Activated CD4-positive, CD25-positive, alpha-beta regulatory T cell (primary cell): Measurements from ENCODE around the gene NHLH2.

Experiments used
- DNase-seq, 4 experiments: peaks; one replicate each; lab custom pipeline; 2025; lab: John Stamatoyannopoulos, UW

Gene NHLH2

DNA sequence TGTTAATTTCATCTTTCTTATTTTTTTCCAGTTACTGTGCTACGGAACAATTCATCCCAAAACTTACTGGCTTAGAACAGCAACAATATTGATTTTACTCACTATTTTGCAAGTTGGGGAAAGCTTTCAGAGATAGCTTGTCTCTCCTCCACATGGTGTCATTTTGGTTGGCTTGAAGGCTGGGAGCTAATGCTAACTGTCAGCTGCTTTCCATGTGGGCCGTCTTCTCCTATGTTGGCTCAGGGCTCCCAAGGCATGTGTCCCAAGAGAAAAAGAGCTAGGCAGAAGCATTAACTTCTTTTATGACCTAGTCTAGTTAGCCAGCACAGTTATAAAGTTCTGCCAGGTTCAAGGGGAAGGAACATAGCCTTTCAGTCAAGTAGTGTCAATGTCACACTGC lies 38.5 kb downstream of the NHLH2 start:
- DNase-seq, result no peak

DNA sequence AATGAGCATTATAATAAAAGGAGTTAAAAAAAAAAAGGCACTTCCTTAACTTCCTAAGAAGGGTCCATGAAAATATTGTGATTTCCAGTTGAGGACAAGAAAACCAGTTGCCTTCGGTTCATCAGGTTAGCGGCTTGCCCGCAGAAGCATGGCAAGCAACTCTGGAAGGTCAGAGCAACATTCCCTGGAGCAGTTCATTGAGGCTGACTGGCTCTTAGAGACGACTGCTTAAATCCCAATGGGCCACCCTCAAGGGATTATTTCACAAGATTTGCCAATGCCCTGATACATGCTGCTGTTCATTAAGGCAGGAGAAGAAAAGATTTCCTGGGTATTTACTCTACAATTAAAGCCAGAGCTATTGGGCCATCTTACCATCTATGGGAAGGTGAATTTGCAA lies 43.4 kb downstream of the NHLH2 start:
- DNase-seq, result no peak

DNA sequence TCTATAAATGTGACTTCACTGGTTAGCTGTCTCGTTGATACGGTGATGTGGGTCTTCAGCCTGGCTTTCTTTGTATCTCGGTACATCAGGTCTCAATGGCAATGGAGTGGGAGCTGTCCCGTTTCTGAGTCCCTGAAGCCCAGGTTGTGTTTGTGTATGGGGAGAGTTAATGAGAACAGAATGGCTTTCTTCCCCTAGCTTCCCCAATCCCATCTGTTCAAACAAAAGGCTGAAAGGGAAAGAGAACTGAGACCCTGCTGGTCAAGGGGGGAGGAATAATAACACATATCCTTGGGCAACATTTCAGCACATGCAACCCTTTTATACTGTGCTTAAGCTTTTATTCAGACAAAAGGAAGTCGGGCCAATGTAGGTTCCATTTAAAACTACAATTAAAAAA lies 44.0 kb downstream of the NHLH2 start:
- DNase-seq, result no peak

DNA sequence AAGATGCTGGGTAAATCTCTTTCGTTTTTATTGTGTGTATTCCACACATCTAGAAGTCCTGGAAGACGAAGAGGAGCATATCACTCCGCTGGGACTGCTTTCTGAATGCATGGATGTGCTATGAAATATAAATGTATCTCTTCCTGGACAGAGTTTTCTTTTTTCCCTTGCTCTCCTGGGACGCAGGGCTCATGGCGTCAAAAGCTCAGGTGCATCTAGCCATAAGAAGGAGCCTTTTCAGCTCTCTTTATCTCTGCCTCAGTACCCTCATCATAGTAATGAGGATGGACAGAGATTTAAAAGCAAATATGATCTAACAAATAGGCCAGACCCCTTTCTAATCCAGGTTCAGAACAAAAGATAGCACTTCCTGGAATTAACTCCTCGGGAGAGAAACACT lies 44.9 kb downstream of the NHLH2 start:
- no peak for DNase-seq

DNA sequence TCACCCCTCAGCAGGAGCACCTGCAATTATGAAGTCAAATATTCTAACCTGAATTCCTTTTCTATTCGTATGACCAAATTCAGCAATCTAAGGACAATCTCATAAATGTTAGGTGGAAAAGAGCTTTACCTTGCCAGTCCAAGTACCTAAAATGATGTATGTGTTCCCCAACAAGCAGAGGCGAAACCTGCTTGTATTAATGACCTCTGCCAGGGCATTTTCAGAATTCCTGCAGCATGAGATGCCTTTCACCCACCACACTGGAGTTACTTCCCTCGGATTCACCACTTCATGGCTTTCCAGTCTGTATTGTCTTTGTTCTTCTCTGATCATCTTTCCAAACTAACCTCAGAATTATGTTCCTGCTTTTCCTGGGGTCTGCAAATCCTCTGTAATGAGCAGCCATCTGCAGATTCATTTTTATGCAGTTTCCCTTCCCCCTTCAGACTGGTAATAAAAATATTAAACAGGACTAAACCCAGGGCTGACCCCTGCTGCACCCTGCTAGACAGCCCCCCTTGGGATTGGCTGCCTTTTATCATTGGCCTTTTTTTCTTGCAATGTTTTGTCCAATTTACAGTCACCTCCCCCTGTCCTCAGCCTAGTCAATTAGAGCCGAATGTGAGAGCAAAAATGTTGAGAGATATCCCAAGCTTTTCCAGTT lies 45.8 kb downstream of the NHLH2 start:
- no peak for DNase-seq

DNA sequence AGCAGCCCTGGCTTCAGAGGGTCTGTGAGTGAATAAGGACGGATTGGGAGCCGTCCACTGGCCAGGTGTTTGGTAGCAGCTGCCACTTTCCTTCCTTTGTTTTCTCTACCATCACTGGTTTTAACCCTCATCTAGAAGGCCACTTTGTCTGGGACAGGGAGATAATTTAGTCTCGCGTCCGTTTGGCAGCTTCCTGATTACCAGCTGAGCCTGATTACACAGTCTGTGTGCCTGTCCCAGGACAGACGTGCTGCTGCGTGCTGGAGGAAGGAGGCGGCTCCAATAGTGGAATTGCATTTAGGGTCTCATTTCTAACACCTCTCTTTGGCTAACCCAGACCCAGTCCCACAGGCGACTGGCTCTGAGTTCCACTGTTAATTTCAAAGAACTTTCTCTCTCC lies 47.8 kb downstream of the NHLH2 start:
- DNase-seq, result no peak

DNA sequence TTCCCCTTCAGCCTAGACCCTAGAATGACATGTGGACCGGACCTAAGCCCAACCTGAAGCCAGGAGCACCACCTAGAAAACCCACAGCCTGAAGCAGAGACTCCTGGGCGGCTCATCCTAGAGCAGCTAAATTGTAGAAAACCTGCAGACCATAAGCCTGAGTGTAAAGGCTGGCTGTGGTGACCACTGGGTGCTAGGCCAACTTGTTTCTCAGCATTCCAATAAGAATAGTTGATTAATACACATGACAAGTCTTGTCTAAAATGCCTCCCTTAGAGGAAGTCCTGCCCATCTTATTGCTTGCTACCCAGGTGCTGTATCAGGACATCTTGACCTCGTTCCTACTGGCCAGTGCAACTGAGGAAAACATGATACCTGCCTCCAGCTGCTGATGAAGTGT lies 49.1 kb downstream of the NHLH2 start:
- DNase-seq, result no peak

DNA sequence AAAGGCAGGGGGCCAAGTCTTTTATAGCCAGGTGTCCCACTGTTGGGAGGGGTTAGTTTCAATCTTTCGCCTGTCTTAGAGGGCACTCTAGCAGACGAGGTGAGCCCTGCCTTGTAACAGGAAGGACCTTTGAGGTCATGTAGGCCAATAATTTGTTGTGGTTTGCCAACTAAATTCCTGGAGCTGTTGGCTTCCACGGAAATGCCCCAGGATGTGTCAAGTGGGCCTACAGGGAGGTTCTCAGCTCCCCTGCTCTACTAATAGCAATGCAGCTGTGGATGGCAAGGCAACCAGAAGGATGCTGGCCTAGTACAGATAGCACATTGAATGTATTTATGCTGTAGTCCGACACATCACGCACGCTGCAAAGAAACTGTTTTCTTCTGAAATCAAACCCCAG lies 50.1 kb downstream of the NHLH2 start:
- DNase-seq, result no peak

DNA sequence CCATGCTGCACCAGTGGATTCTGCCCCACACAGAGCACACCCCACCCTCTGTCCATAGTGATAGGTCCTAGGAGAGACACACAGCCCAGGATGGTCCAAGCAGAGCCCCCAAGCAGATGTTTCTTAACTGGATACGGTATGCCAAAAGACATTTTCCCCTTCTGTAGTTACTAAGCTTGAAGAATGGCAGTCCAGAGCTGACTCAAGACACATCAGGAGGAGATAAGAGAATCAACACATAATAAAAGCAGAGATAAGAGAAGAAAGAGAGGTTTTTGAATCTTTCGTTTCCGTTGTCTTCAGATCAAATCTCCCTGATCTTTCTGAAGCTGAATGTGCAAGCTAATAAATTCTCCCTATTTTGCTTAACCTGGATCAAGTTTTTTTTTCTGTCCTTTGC lies 50.6 kb downstream of the NHLH2 start:
- DNase-seq, result no peak
